Central memory CD4-positive, alpha-beta T cell (primary cell): ENCODE measurements around the gene CD44.
A peak's percentile ranks its signal among the peaks of the same experiment; 100 is the strongest.

Experiments
- DNase-seq: peaks from one replicate; pipeline ENCODE4 v3.0.0; 2022

CD44 gene

GRCh38 chr11:35241083-35241482 lies 102.1 kb downstream of the CD44 start:
- no peak for DNase-seq

GRCh38 chr11:35241531-35241930 lies 102.6 kb downstream of the CD44 start:
- DNase-seq = no peak

- peak; percentile 44 for DNase-seq
These were observed 103.7 kb downstream of the CD44 start for GRCh38 chr11:35242412-35243242.

- no peak for DNase-seq
These were observed 104.8 kb downstream of the CD44 start for GRCh38 chr11:35243774-35244173.

- no peak for DNase-seq
These were observed 106.1 kb downstream of the CD44 start for GRCh38 chr11:35245056-35245455.

- DNase-seq = no peak
These were observed 106.8 kb downstream of the CD44 start for GRCh38 chr11:35245786-35246185.

- no peak for DNase-seq
These were observed 107.8 kb downstream of the CD44 start for GRCh38 chr11:35246745-35247144.

GRCh38 chr11:35247428-35247827 lies 108.5 kb downstream of the CD44 start:
- peak; percentile 91 for DNase-seq

GRCh38 chr11:35247863-35248262 lies 108.9 kb downstream of the CD44 start:
- peak; percentile 66 for DNase-seq

GRCh38 chr11:35248558-35249323 lies 109.8 kb downstream of the CD44 start:
- DNase-seq = no peak

DNA sequence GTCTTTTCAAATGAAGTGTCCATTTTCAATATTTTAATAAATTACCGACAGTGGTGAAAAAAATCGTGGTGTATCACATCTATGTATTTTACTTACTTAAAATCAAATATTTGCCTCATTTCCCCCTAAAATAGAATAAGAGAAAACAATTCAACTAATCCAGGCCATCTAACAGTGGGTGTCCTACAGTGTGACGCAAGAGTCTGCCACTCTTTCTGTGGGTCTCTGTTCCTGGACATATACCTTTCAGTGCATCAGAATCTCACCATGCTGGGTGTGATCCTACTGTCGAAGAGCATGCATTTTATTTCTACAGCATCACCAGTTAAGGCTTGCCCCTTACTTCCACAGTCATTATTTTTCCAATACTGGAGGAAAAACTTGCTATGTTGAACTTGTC lies 111.2 kb downstream of the CD44 start:
- no peak for DNase-seq

DNA sequence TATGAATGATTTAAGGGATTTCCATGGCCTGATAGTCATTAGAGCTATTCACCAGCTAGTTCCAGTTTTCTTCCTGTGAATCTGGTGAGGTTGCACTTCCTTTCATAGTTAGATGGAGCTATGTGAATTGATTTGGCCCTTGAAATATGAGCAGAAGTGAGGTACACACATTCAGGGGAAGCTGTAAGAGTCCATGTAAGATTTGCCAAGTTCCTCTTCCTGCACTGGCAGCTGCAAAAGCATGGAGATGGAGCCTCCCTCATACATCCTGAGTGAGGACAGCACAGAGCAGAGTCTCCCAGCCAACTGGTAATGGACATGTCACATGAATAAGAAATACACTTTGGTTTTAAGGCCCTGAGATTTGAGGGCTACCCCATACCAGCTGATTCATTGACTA lies 111.7 kb downstream of the CD44 start:
- DNase-seq = no peak

DNA sequence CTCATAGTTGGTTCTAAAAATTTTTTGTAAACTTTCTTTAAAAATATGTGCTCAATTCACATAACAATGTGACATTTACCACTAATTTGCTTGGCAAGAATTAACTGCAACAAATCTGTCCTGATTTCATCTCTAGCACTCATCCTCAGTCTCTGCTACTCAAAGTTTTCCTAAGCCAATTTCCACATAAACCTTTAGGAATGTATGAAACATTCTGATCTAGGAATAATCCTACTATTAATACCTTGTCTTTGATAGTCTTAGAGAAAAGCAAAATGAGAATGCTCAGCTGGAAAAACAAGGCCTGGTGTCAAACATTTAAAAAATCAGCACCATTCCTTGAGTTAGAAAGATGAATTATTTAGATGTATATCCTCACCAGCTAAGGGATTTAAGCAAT lies 114.3 kb downstream of the CD44 start:
- no peak for DNase-seq

- DNase-seq = no peak
These were observed 116.5 kb downstream of the CD44 start for GRCh38 chr11:35255514-35255913.

- no peak for DNase-seq
These were observed 117.3 kb downstream of the CD44 start for GRCh38 chr11:35256296-35256695.

DNA sequence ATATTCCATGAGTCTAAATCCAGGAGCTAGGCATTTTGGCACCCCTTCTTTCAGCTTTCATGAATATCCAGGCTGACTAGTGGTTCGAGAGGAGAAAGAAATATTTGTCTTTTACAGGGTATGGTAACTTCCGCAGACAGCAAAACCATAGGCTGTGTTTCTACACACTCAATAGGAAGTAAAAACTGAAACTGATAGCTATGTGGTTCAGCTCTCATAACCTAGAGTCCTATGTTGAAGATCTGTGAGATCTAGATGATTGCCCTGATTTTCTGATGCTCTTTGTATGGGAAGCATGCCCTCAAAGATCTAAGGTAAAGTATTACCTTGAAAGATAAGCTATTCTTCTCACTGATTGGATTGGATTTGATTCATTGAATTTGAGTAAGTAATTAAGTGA lies 118.3 kb downstream of the CD44 start:
- peak; percentile 54 for DNase-seq

DNA sequence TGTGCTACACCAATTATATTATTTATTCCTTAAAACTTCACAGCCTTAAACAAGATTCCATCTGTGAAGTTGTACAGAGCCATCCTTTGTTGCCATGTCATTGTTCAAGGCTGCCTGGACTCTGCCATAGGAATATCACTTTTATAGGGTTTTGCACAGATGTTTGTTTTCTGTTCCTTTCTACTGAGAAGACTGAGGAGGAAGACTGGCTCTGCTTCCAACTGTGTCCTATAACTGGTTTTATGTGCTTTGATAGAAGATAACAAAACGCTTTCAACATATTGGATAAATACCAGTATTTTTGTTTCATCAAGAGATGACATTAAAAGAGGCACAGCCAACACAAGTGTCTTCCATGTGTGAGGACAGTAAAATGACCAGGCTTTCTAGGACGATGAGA lies 120.6 kb downstream of the CD44 start:
- DNase-seq = no peak

DNA sequence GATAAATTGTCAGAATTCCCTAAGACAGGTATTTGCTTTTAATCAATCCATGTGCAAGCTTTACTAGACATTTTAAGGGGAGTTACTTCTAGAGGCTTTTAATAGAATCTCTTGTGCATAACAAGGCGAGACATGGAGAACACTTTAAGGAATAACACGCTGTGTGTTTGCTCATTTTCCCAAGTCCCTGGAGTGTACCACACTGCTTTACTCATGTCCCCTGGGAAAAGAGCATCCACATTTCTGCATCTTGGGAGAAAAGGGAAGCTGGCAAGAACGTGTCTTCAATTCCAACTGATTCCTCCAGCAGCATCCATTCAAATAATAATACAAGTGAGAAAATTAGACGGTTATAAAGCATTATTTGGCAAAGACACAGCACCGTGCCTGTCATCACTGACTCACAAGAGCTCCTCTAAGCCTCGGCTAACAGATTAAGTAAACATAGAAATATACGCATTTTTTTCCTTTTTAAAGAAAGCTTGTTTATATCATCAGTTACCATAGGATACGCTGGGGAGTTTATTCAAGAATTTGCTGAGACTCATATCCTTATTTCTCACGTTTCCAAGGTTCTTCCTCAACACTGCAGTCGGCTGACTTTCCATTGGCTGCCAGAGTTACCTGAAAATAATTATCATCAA lies 121.5 kb downstream of the CD44 start:
- no peak for DNase-seq

DNA sequence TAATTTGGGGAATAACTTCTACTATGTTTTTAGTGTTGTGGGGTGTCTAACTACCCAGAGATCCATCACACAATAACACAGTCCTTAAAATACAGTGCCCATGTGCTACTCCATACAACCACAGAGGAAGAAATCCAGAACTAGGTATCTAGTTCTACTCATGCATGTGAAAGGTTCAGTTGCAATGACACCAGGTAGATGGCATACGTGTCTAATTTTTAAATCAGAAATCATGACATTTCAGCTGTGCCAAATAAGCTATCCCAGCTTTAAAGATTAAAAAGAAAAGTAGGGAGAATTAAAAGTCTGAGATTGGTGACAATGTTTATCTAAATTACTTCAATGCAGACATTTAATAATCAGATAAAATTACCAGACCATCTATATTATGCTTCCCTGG lies 122.2 kb downstream of the CD44 start:
- no peak for DNase-seq

DNA sequence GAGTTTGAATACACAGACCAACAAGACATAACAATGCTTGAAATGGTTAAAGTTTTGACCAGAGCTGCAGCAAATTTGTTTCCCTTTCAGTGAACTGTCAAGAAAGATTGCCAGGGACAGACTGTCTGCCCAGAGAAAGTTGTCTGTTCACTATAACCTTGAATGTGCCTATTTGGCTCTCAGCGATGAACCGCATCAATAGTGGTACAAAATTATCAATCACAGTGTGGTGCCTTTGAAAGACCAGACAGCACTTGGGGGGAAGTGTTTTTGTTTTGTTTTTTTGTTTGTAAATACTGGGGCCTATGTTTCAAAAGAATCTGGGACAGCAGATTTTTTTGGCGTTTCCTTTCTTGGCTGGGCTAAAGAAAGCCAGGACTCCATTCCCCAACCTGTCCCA lies 123.1 kb downstream of the CD44 start:
- DNase-seq = no peak

GRCh38 chr11:35262735-35263134 lies 123.8 kb downstream of the CD44 start:
- no peak for DNase-seq

GRCh38 chr11:35265755-35266454 lies 126.9 kb downstream of the CD44 start:
- DNase-seq = no peak

GRCh38 chr11:35267504-35267903 lies 128.5 kb downstream of the CD44 start:
- no peak for DNase-seq
